ENCODE results near the gene LDB2. TPM values are rescaled to one million over a fixed set of nuclear protein-coding genes. Genes with fewer than 3 reads are reported as not detected.

Gene LDB2
- total and polyA plus RNA-seq, 2 of the 8 experiments (the other 6 are each of a cell fraction or from before 2014, with no cell fraction given) = 57.0 to 140 TPM

DNA sequence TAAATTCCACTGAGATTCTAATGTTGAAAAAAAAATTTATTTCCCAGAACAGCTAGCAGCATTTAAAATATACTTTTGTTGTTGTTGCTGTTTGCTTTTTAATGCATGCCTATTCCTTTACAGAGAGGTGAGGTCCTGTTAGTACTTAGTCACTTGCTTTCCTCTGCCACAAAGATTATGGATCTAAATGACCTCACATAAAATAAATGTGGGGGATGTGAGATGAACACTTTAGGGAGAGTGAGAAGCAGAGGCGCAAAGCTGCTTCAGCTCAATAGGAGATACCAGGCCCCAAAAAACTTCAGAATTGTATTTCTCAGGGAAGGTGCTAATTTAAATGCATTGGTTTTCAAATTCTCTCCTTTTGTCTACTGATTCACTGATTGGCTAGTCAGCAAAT lies 4.0 kb downstream of the LDB2 start (continued):
- TF ChIP-seq BCL11A (IDR thresholded peaks at IDR 0.05; ENCODE audit: low read depth in 2 of 2, low read length in 2 of 2) = no peak
- TF ChIP-seq CTCF (IDR thresholded peaks at IDR 0.05; ENCODE audit: control extremely low read depth in 1 of 3, insufficient read depth in 1 of 3, low read depth in 1 of 3, low read length in 3 of 3) = no peak
- TF ChIP-seq ZNF274 (IDR thresholded peaks at IDR 0.05; ENCODE audit: borderline replicate concordance, extremely low read depth, low read length) = no peak
- no peak for TF ChIP-seq POU5F1 (IDR thresholded peaks at IDR 0.05; ENCODE audit: low read depth, low read length)

Data from H1 (cell line).